ENCODE measurements around the gene CES3.

- TF ChIP-seq, protein P1, sequence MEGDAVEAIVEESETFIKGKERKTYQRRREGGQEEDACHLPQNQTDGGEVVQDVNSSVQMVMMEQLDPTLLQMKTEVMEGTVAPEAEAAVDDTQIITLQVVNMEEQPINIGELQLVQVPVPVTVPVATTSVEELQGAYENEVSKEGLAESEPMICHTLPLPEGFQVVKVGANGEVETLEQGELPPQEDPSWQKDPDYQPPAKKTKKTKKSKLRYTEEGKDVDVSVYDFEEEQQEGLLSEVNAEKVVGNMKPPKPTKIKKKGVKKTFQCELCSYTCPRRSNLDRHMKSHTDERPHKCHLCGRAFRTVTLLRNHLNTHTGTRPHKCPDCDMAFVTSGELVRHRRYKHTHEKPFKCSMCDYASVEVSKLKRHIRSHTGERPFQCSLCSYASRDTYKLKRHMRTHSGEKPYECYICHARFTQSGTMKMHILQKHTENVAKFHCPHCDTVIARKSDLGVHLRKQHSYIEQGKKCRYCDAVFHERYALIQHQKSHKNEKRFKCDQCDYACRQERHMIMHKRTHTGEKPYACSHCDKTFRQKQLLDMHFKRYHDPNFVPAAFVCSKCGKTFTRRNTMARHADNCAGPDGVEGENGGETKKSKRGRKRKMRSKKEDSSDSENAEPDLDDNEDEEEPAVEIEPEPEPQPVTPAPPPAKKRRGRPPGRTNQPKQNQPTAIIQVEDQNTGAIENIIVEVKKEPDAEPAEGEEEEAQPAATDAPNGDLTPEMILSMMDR (IDR thresholded peaks at IDR 0.05): no peak
- TF ChIP-seq POLR2A (IDR thresholded peaks at IDR 0.05): peak in 1 of 2 donors; percentile 15
Observed at GRCh38 chr16:67000384-67001351, 39.6 kb downstream of the CES3 start.
